Measurements from ENCODE around the gene CPHXL.

Gene CPHXL

DNA sequence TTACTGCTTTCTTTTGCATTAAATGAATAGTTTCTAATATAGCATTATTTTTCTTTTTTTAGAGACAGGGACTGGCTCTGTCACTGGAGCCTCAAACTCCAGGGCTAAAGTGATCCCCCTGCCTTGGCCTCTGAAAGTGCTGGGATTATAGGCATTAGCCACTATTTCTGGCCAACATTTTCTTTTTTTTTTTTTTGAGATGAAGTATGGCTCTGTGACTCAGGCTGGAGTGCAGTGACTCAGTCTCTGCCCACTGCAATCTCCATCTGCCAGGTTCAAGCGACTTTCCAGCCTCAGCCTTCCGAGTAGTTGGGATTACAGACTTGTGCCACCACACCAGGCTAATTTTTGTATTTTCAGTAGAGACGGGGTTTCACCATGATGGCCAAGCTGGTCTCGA lies 23.0 kb downstream of the CPHXL start:
- TF ChIP-seq, protein P1, sequence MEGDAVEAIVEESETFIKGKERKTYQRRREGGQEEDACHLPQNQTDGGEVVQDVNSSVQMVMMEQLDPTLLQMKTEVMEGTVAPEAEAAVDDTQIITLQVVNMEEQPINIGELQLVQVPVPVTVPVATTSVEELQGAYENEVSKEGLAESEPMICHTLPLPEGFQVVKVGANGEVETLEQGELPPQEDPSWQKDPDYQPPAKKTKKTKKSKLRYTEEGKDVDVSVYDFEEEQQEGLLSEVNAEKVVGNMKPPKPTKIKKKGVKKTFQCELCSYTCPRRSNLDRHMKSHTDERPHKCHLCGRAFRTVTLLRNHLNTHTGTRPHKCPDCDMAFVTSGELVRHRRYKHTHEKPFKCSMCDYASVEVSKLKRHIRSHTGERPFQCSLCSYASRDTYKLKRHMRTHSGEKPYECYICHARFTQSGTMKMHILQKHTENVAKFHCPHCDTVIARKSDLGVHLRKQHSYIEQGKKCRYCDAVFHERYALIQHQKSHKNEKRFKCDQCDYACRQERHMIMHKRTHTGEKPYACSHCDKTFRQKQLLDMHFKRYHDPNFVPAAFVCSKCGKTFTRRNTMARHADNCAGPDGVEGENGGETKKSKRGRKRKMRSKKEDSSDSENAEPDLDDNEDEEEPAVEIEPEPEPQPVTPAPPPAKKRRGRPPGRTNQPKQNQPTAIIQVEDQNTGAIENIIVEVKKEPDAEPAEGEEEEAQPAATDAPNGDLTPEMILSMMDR (conservative IDR thresholded peaks at IDR 0.05) = no peak
- no peak overlapping the region for H3K27ac ChIP-seq

DNA sequence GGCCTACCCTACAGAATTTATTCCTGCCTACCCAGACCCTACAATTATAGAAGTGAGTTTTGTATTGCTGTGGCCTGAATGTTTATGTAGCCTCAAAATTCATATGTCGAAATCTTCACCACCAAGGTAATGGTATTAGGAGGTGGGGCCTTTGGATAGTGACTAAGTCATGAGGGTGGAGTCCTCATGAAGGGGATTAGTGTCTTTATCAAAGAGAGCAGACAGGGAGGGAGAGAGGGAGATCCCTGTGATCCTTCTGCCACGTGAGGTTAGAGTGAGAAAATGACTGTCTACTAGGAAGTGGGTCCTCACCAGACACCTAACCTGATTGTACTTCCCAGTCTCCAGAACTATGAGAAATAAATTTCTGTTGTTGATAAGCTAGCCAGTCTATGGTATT lies 24.0 kb downstream of the CPHXL start:
- TF ChIP-seq, protein P1 (conservative IDR thresholded peaks at IDR 0.05) = no peak
- H3K27ac ChIP-seq = no peak overlapping the region

GRCh38 chr16:75701361-75701760 lies 24.9 kb downstream of the CPHXL start, which contains the start of gene DUXB:
TSS of gene DUXB (minus strand) at chr16:75701461. CDS start at chr16:75701418, 43 bp downstream.
- TF ChIP-seq, protein P1 (conservative IDR thresholded peaks at IDR 0.05) = no peak
- no peak within 1 kb of the TSS for H3K27ac ChIP-seq

GRCh38 chr16:75697571-75697970 lies 28.7 kb downstream of the CPHXL start:
- H3K27ac ChIP-seq = no peak overlapping the region
- TF ChIP-seq, protein P1 (conservative IDR thresholded peaks at IDR 0.05) = no peak

DNA sequence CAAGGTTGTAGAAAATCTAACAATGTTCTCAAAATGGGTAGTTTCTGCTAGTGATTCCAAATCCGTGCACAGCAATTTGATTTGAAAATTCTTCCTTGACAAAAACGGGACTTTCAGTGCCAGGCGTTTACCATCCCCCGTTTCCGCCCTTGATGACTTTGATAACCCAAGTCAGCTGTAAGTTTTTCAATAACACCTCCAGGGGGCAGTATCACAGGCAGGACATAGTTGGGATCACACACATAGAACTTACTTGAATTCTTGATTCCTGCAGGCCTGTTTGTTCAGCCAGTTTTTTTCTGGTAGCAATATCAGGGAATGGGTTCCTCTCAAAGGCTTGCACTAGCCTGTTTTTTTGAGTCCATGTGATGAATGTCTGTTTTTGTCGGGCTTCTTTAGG lies 30.6 kb downstream of the CPHXL start:
- TF ChIP-seq, protein P1 (conservative IDR thresholded peaks at IDR 0.05) = no peak
- no peak overlapping the region for H3K27ac ChIP-seq

GRCh38 chr16:75687361-75687760 lies 38.9 kb downstream of the CPHXL start:
- TF ChIP-seq, protein P1 (conservative IDR thresholded peaks at IDR 0.05) = no peak

DNA sequence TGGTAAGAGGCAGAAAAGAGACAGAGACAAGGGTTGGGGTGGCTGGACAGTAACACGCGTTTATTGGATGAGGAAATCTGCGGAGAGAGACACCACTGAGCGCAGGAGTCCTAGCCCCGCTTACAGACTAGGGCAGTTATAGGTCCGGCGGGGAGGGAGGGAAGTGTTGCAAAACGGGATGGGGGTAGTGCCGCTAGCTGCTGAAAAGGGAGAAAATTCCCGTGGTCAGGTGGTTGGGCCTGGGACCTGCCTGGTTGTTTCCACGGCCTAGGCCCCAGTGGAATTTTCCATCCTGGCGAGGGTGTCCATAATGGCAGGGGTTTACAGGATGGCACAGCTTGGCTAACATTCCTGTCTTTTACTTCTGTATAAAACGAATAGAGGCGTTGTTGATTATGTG lies 44.0 kb downstream of the CPHXL start:
- TF ChIP-seq, protein P1 (conservative IDR thresholded peaks at IDR 0.05) = no peak
- no peak overlapping the region for H3K27ac ChIP-seq

More at GRCh38 chr16:75687361-75687760, 38.9 kb downstream of the CPHXL start:
- no peak overlapping the region for H3K27ac ChIP-seq

Measured in VCaP (cell line).